Gastroesophageal sphincter (tissue), 4 donors: ENCODE data around the gene SMIM35. TPM values are rescaled to one million over a fixed set of nuclear protein-coding genes. Genes with fewer than 3 reads are reported as not detected.

ENCODE experiments used
- ATAC-seq: fragments of 150-250 bp; one replicate; pipeline ENCODE4 v1.9.1; 2016; ENCODE audit warnings: mild to moderate bottlenecking, moderate library complexity
- H3K27ac ChIP-seq, 4 donors: fragments of 200-600 bp; sonication (generic) in 3 of 4; 1 replicate in 3 of 4; 2 replicates in 1 of 4; pipeline ENCODE4 v1.5.1; 2016 to 2019
- H3K27me3 ChIP-seq: fragments of 200-600 bp; sonication (generic); one replicate; pipeline ENCODE4 v1.5.1; 2019
- H3K36me3 ChIP-seq, 2 donors: fragments of 200-600 bp; sonication (generic); one replicate each; pipeline ENCODE4 v1.5.1; 2019; ENCODE audit warnings: control low read depth in 1 of 2
- H3K4me1 ChIP-seq, 3 donors: fragments of 200-600 bp; sonication (generic); 1 replicate in 2 of 3; 2 replicates in 1 of 3; pipeline ENCODE4 v1.5.1; 2016 to 2019; ENCODE audit warnings: control low read depth in 2 of 3
- H3K4me3 ChIP-seq, 2 donors: fragments of 200-600 bp; sonication (generic); one replicate each; pipeline ENCODE4 v1.5.1; 2019; ENCODE audit warnings: mild to moderate bottlenecking in 1 of 2, moderate library complexity in 1 of 2
- H3K9me3 ChIP-seq, 3 donors: fragments of 200-600 bp; sonication (generic); one replicate each; pipeline ENCODE4 v1.5.1; 2017 to 2019; ENCODE audit warnings: control low read depth in 2 of 3
- CTCF ChIP-seq, 4 experiments: fragments of 200-600 bp in 2 of 4; fragments of 450-650 bp in 2 of 4; sonication (generic) in 1 of 4; IDR thresholded peaks; one replicate each; pipeline ENCODE4 v1.5.1; 2017 to 2019; ENCODE audit warnings: antibody characterized with exemption in 4 of 4, mild to moderate bottlenecking in 2 of 4, moderate library complexity in 2 of 4
- EP300 ChIP-seq: sonication (generic); formaldehyde crosslinking; IDR thresholded peaks from one replicate; pipeline ENCODE4 v1.6.1; 2017; ENCODE audit warnings: antibody characterized with exemption, mild to moderate bottlenecking
- POLR2A ChIP-seq, 2 donors: fragments of 450-650 bp; IDR thresholded peaks; one replicate each; pipeline ENCODE4 v1.6.1; 2017; ENCODE audit warnings: antibody characterized with exemption in 2 of 2, mild to moderate bottlenecking in 2 of 2, moderate library complexity in 1 of 2
- POLR2AphosphoS5 ChIP-seq: sonication (generic); formaldehyde crosslinking; IDR thresholded peaks from one replicate; pipeline ENCODE4 v1.6.1; 2017; ENCODE audit warnings: antibody characterized with exemption
- WGBS, 2 donors: methylation state at CpG; one replicate each; pipeline ENCODE4 v1.1.5; 2018; ENCODE audit warnings: low coverage in 1 of 2; 5-methylcytosine and 5-hydroxymethylcytosine counted together
- total RNA-seq, 4 donors: library from RNA; depleted of rRNA; stranded (reverse); fragments of >200 nt; gene quantifications; one replicate each; pipeline ENCODE4 v1.1.0, GENCODE V29; 2016

Gene SMIM35
- total RNA-seq, 4 donors from 2014 or later: 0.13 TPM; not detected in 3

GRCh38 chr11:117960406-117960805 lies 126.4 kb downstream of the SMIM35 start:
- H3K27ac ChIP-seq: no peak overlapping the region
- ATAC-seq: no peak
- H3K4me3 ChIP-seq: no peak overlapping the region
- 67 to 78% methylated on average over 1 of the region's 1 CpG for WGBS, 2 donors
- no peaks in the 10 kb centered on the region for H3K4me1 ChIP-seq
- H3K27me3 ChIP-seq: no peaks in the 10 kb centered on the region
- H3K9me3 ChIP-seq: peaks cover 0 to 4% (median 0%) of the 10 kb centered on the region in 3 donors
- no peak for TF ChIP-seq POLR2A (IDR thresholded peaks at IDR 0.05)
- no peak for TF ChIP-seq POLR2AphosphoS5
- no peak for TF ChIP-seq EP300
- TF ChIP-seq CTCF (IDR thresholded peaks at IDR 0.05): no peak
- H3K36me3 ChIP-seq: no peaks in the 10 kb centered on the region

- no peaks in the 10 kb centered on the region for H3K36me3 ChIP-seq
- no peak for TF ChIP-seq POLR2A (IDR thresholded peaks at IDR 0.05)
- TF ChIP-seq EP300: no peak
- TF ChIP-seq CTCF (IDR thresholded peaks at IDR 0.05): no peak
- no peak for TF ChIP-seq POLR2AphosphoS5
- no peak overlapping the region for H3K27ac ChIP-seq
- no peak overlapping the region for H3K4me3 ChIP-seq
- H3K9me3 ChIP-seq: peaks cover 0 to 4% (median 0%) of the 10 kb centered on the region in 3 donors
- no peaks in the 10 kb centered on the region for H3K4me1 ChIP-seq
- H3K27me3 ChIP-seq: peaks cover 4% of the 10 kb centered on the region
- ATAC-seq: no peak
- 39 to 40% methylated on average over 1 of the region's 1 CpG for WGBS, 2 donors
Measured at GRCh38 chr11:117959438-117960149, 127.2 kb downstream of the SMIM35 start.

GRCh38 chr11:117958949-117959348 lies 127.8 kb downstream of the SMIM35 start:
- H3K4me3 ChIP-seq: no peak overlapping the region
- H3K27me3 ChIP-seq: peaks cover 6% of the 10 kb centered on the region
- TF ChIP-seq POLR2A (IDR thresholded peaks at IDR 0.05) (no peak), POLR2AphosphoS5 (no peak), CTCF (IDR thresholded peaks at IDR 0.05) (no peak), EP300 (no peak)
- H3K4me1 ChIP-seq: no peaks in the 10 kb centered on the region
- no peak overlapping the region for H3K27ac ChIP-seq
- WGBS, 2 donors: 95 to 100% methylated on average over 1 of the region's 1 CpG
- H3K36me3 ChIP-seq: no peaks in the 10 kb centered on the region
- H3K9me3 ChIP-seq: peaks cover 0 to 4% (median 0%) of the 10 kb centered on the region in 3 donors
- ATAC-seq: no peak

Other genes starting within 250 kb of the SMIM35 start
- gene FXYD6, start 210.3 kb downstream of the SMIM35 start, total RNA-seq: 10 to 100 TPM; 28.6 to 76.7 (median 74.4) TPM
- under 1 TPM in 3 of 4 donors, not detected in 1; 0.13 to 0.67 (median 0.31) TPM for gene TMPRSS13, start 157.6 kb downstream of the SMIM35 start, total RNA-seq
- gene IL10RA, start 100.6 kb downstream of the SMIM35 start, total RNA-seq: 10 to 100 TPM; 16.7 to 37.3 (median 24.3) TPM
- gene TMPRSS4, start 9.9 kb downstream of the SMIM35 start, total RNA-seq: 10 to 100 TPM in 1 of 4 donors, under 1 TPM in 2, not detected in 1; 0.23 to 11.1 (median 0.78) TPM
- 1 to 10 TPM; 2.7 to 5.8 (median 3.8) TPM for gene SCN4B, start 65.9 kb upstream of the SMIM35 start, total RNA-seq
- 1 to 10 TPM in 1 of 4 donors, under 1 TPM in 3; 0.25 to 1.0 (median 0.49) TPM for gene SCN2B, start 89.7 kb upstream of the SMIM35 start, total RNA-seq
- 1 to 10 TPM in 3 of 4 donors, under 1 TPM in 1; 0.58 to 5.7 (median 2.4) TPM for gene JAML, start 138.0 kb upstream of the SMIM35 start, total RNA-seq
- gene MPZL3, start 165.4 kb upstream of the SMIM35 start, total RNA-seq: 1 to 10 TPM in 1 of 4 donors, under 1 TPM in 3; 0.54 to 3.8 (median 0.65) TPM
- gene MPZL2, start 177.3 kb upstream of the SMIM35 start, total RNA-seq: 10 to 100 TPM in 3 of 4 donors, 1 to 10 TPM in 1; 8.7 to 57.0 (median 12.1) TPM
- gene CD3E, start 217.8 kb upstream of the SMIM35 start, total RNA-seq: 1 to 10 TPM in 1 of 4 donors, under 1 TPM in 2, not detected in 1; 0.77 to 2.8 (median 0.78) TPM